Measurements from ENCODE around the gene MEOX2.

DNA sequence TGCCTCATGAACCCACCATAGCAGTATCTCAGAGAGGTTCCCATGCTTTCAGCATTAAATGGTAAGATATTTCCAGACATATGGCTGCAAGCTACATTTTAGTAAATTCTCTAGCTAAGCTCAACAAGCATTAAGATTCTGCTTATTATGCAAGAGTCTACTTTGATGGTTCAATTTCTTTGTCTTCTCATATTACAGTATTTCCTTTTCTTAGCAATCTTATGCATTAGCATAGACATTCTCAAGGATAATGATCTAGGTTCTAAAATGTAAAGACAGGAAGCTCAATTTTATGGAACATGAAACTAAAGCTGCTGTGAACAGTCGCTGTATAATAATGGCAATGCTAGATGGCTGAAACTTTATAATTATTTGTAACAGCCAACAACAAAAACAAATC is 39.2 kb downstream of the MEOX2 start:
- TF ChIP-seq, protein P1, sequence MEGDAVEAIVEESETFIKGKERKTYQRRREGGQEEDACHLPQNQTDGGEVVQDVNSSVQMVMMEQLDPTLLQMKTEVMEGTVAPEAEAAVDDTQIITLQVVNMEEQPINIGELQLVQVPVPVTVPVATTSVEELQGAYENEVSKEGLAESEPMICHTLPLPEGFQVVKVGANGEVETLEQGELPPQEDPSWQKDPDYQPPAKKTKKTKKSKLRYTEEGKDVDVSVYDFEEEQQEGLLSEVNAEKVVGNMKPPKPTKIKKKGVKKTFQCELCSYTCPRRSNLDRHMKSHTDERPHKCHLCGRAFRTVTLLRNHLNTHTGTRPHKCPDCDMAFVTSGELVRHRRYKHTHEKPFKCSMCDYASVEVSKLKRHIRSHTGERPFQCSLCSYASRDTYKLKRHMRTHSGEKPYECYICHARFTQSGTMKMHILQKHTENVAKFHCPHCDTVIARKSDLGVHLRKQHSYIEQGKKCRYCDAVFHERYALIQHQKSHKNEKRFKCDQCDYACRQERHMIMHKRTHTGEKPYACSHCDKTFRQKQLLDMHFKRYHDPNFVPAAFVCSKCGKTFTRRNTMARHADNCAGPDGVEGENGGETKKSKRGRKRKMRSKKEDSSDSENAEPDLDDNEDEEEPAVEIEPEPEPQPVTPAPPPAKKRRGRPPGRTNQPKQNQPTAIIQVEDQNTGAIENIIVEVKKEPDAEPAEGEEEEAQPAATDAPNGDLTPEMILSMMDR (IDR thresholded peaks at IDR 0.05; ENCODE audit: insufficient read depth, low read length) = no peak
- no peak for TF ChIP-seq POLR2AphosphoS5 (IDR thresholded peaks at IDR 0.05; ENCODE audit: low read depth)
